HEK293 (cell line): ENCODE data around the gene RUFY1.

Source experiments
- CTCF ChIA-PET: fragments of 350-600 bp; formaldehyde crosslinking; extraction: SDS; loops from one replicate; lab custom pipeline; 2021; ENCODE audit warnings: antibody characterized with exemption; lab: Yijun Ruan, JAX
- POLR2A ChIA-PET: fragments of 300-600 bp; formaldehyde crosslinking; extraction: SDS; loops from one replicate; lab custom pipeline; 2020; ENCODE audit warnings: antibody characterized with exemption, inconsistent platforms; lab: Yijun Ruan, JAX
- H3K27ac ChIP-seq: fragments of 200-500 bp; sonication (Bioruptor generic); 2 replicates; pipeline ENCODE4 v1.5.1; 2014; ENCODE audit warnings: low read depth, low read length, control low read depth, inconsistent platforms; ENCODE audit errors: extremely low read depth
- H3K36me3 ChIP-seq, 2 experiments: fragments of 200-500 bp in 1 of 2; sonication (Bioruptor generic) in 1 of 2; 1 replicate in 1 of 2; 2 replicates in 1 of 2; pipeline ENCODE4 v1.5.1; 2014 to 2017; ENCODE audit warnings: inconsistent platforms in 2 of 2, low read length in 2 of 2; ENCODE audit not compliant: control insufficient read depth in 2 of 2, insufficient read depth in 1 of 2
- H3K4me1 ChIP-seq: fragments of 200-500 bp; sonication (Bioruptor generic); 2 replicates; pipeline ENCODE4 v1.5.1; 2014; ENCODE audit warnings: mild to moderate bottlenecking, low read length, inconsistent platforms; ENCODE audit not compliant: control insufficient read depth, insufficient read depth
- H3K4me3 ChIP-seq: 2 replicates; pipeline ENCODE4 v1.5.1; 2011; ENCODE audit warnings: low read depth, mild to moderate bottlenecking, control low read depth, low read length, moderate library complexity
- H3K9me3 ChIP-seq: fragments of 200-500 bp; sonication (Bioruptor generic); 2 replicates; pipeline ENCODE4 v1.5.1; 2014; ENCODE audit warnings: low read depth, low read length, inconsistent platforms; ENCODE audit not compliant: control insufficient read depth, insufficient read depth
- BCL11B ChIP-seq: fragments of 450-650 bp; formaldehyde crosslinking; IDR thresholded peaks from 2 replicates; pipeline ENCODE4 v1.5.1; 2016; ENCODE audit warnings: low read depth, missing biosample characterization, missing genetic modification characterization
- CTCF ChIP-seq: fragments of 450-650 bp; formaldehyde crosslinking; IDR thresholded peaks from 2 replicates; pipeline ENCODE4 v1.5.1; 2016; ENCODE audit warnings: missing biosample characterization, missing genetic modification characterization
- INSM2 ChIP-seq: fragments of 450-650 bp; formaldehyde crosslinking; IDR thresholded peaks from 2 replicates; pipeline ENCODE4 v1.5.1; 2016; ENCODE audit warnings: missing biosample characterization, missing genetic modification characterization
- MZF1 ChIP-seq: fragments of 450-650 bp; formaldehyde crosslinking; IDR thresholded peaks from 2 replicates; pipeline ENCODE4 v1.5.1; 2017; ENCODE audit warnings: missing biosample characterization, missing genetic modification characterization, borderline replicate concordance
- OVOL3 ChIP-seq: fragments of 450-650 bp; formaldehyde crosslinking; IDR thresholded peaks from 2 replicates; pipeline ENCODE4 v1.5.1; 2016; ENCODE audit warnings: missing biosample characterization, missing genetic modification characterization
- PBX3 ChIP-seq: sonication (generic); formaldehyde crosslinking; IDR thresholded peaks from 2 replicates; pipeline ENCODE4 v1.8.1; 2022; ENCODE audit warnings: mild to moderate bottlenecking, moderate library complexity, missing genetic modification reagents
- SCRT2 ChIP-seq: fragments of 450-650 bp; formaldehyde crosslinking; IDR thresholded peaks from 2 replicates; pipeline ENCODE4 v1.5.1; 2016; ENCODE audit warnings: missing biosample characterization, missing genetic modification characterization
- SP3 ChIP-seq: fragments of 450-650 bp; formaldehyde crosslinking; IDR thresholded peaks from 2 replicates; pipeline ENCODE4 v1.5.1; 2016; ENCODE audit warnings: missing biosample characterization, missing genetic modification characterization
- ZBTB1 ChIP-seq: fragments of 450-650 bp; formaldehyde crosslinking; IDR thresholded peaks from 2 replicates; pipeline ENCODE4 v1.5.1; 2016; ENCODE audit warnings: missing biosample characterization, missing genetic modification characterization
- ZBTB7A ChIP-seq: fragments of 450-650 bp; formaldehyde crosslinking; IDR thresholded peaks from 2 replicates; pipeline ENCODE4 v1.5.1; 2016; ENCODE audit warnings: low read depth, missing biosample characterization, missing genetic modification characterization
- ZNF114 ChIP-seq: fragments of 450-650 bp; formaldehyde crosslinking; IDR thresholded peaks from 2 replicates; pipeline ENCODE4 v1.5.0; 2017; ENCODE audit warnings: missing biosample characterization, missing genetic modification characterization
- ZNF133 ChIP-seq: fragments of 450-650 bp; formaldehyde crosslinking; IDR thresholded peaks from 2 replicates; pipeline ENCODE4 v1.5.1; 2016; ENCODE audit warnings: missing biosample characterization, missing genetic modification characterization
- ZNF140 ChIP-seq: fragments of 450-650 bp; formaldehyde crosslinking; IDR thresholded peaks from 2 replicates; pipeline ENCODE4 v1.5.1; 2016; ENCODE audit warnings: missing biosample characterization, missing genetic modification characterization
- ZNF16 ChIP-seq: fragments of 450-650 bp; formaldehyde crosslinking; IDR thresholded peaks from 2 replicates; pipeline ENCODE4 v1.5.1; 2016; ENCODE audit warnings: low read depth, missing biosample characterization, missing genetic modification characterization
- ZNF19 ChIP-seq: fragments of 450-650 bp; formaldehyde crosslinking; IDR thresholded peaks from 2 replicates; pipeline ENCODE4; 2016; ENCODE audit warnings: missing biosample characterization, missing genetic modification characterization, low read depth
- ZNF211 ChIP-seq: fragments of 450-650 bp; formaldehyde crosslinking; IDR thresholded peaks from 2 replicates; pipeline ENCODE4 v1.5.1; 2016; ENCODE audit warnings: low read depth, missing biosample characterization, missing genetic modification characterization
- ZNF223 ChIP-seq: fragments of 450-650 bp; formaldehyde crosslinking; IDR thresholded peaks from 2 replicates; pipeline ENCODE4 v1.5.1; 2016; ENCODE audit warnings: missing biosample characterization, missing genetic modification characterization
- ZNF23 ChIP-seq: fragments of 450-650 bp; formaldehyde crosslinking; IDR thresholded peaks from 2 replicates; pipeline ENCODE4 v1.5.1; 2016; ENCODE audit warnings: missing biosample characterization, missing genetic modification characterization, borderline replicate concordance
- ZNF248 ChIP-seq: fragments of 450-650 bp; formaldehyde crosslinking; IDR thresholded peaks from 2 replicates; pipeline ENCODE4 v1.5.1; 2017; ENCODE audit warnings: missing biosample characterization, missing genetic modification characterization
- ZNF404 ChIP-seq: fragments of 450-650 bp; formaldehyde crosslinking; IDR thresholded peaks from 2 replicates; pipeline ENCODE4 v1.5.1; 2017; ENCODE audit warnings: missing biosample characterization, missing genetic modification characterization
- ZNF510 ChIP-seq: fragments of 450-650 bp; formaldehyde crosslinking; IDR thresholded peaks from 2 replicates; pipeline ENCODE4 v1.5.1; 2018; ENCODE audit warnings: mild to moderate bottlenecking, missing genetic modification characterization, missing biosample characterization; ENCODE audit not compliant: insufficient replicate concordance
- ZNF561 ChIP-seq: fragments of 450-650 bp; IDR thresholded peaks from 2 replicates; pipeline ENCODE4 v1.5.1; 2018; ENCODE audit warnings: missing biosample characterization, missing genetic modification characterization, borderline replicate concordance
- ZNF596 ChIP-seq: fragments of 450-650 bp; IDR thresholded peaks from 2 replicates; pipeline ENCODE4 v1.5.0; 2018; ENCODE audit warnings: missing biosample characterization, mild to moderate bottlenecking, missing genetic modification characterization, moderate library complexity
- ZNF600 ChIP-seq: fragments of 450-650 bp; formaldehyde crosslinking; IDR thresholded peaks from 2 replicates; pipeline ENCODE4 v1.5.1; 2016; ENCODE audit warnings: missing biosample characterization, missing genetic modification characterization
- ZNF624 ChIP-seq: fragments of 450-650 bp; formaldehyde crosslinking; IDR thresholded peaks from 2 replicates; pipeline ENCODE4 v1.5.1; 2017; ENCODE audit warnings: missing biosample characterization, missing genetic modification characterization
- ZNF692 ChIP-seq: fragments of 450-650 bp; formaldehyde crosslinking; IDR thresholded peaks from 2 replicates; pipeline ENCODE4 v1.5.1; 2016; ENCODE audit warnings: missing biosample characterization, missing genetic modification characterization
- TF ChIP-seq, protein P1 (sequence below): fragments of 450-650 bp; formaldehyde crosslinking; conservative IDR thresholded peaks from 2 replicates; pipeline ENCODE4 v1.5.1; 2016; ENCODE audit warnings: low read depth, missing biosample characterization, missing genetic modification characterization

Gene RUFY1

DNA sequence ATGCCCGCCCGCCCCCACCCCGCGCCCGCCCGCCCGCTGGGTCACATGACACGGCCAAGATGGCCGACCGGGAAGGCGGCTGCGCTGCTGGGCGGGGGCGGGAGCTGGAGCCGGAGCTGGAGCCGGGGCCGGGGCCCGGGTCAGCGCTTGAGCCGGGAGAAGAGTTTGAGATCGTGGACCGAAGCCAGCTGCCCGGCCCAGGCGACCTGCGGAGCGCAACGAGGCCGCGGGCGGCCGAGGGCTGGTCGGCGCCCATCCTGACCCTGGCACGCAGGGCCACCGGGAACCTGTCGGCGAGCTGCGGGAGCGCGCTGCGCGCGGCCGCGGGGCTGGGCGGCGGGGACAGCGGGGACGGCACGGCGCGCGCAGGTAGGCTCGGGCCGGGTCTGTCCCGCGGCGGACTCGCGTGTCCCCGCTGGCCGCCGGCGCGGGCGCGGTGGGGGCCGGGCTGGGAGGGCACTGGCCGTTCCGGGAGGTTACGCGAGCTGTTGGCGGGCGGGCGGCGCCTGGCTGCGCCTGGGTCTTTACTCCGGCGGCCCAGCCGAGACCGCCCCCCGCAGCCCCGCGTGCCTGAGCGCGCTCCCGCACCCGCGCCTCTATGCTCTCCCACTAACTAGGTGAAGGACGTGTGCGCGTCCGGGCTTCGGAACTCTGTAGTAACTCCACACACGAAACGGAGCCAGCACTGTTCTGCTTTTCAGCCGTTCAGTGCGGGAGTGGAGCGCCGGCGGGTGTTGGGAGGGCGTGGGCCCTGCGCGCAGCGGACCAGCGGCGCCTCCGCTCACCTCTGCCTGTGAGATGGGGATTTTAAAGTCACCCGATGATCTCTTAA, at the start of gene RUFY1:
Gene RUFY1, plus strand, starts transcription at position 44 of the 832 bp plus-strand sequence. Its CDS starts 16 bp downstream, at position 60.
- Histone ChIP-seq H3K4me1 (peaks cover 3% of the 10 kb centered on the region; the same call in 1 of the 2 replicates), H3K9me3 (no peaks in the 10 kb centered on the region), H3K36me3 (no peaks in the 10 kb centered on the region; a peak in 1 of 3 replicates), H3K27ac (peak within 1 kb of the TSS; percentile 90), H3K4me3 (peak within 1 kb of the TSS; percentile 82)
- ChIA-PET CTCF (no interaction called here), POLR2A (interaction anchor here (0.6 to 2.7 kb wide), 12 partner anchors 9 to 1346 kb away, joined by 3 to 44 read pairs (median 3); partner anchors contain the start of genes HNRNPAB, HNRNPH1 and ZNF354C)
- no peak for TF ChIP-seq SCRT2
- no peak for TF ChIP-seq ZNF692 (tag by site-specific recombination)
- TF ChIP-seq ZNF19 (tag by site-specific recombination), result no peak
- no peak for TF ChIP-seq ZNF404 (tag by site-specific recombination)
- TF ChIP-seq ZBTB1 (tag by site-specific recombination), result no peak
- TF ChIP-seq ZNF561 (tag by site-specific recombination), result no peak
- TF ChIP-seq OVOL3 (tag by site-specific recombination), result no peak
- TF ChIP-seq CTCF (tag by site-specific recombination), result no peak
- TF ChIP-seq INSM2 (tag by site-specific recombination), result no peak
- TF ChIP-seq ZNF133 (tag by site-specific recombination), result no peak
- no peak for TF ChIP-seq MZF1 (tag by site-specific recombination)
- no peak for TF ChIP-seq ZNF114 (tag by site-specific recombination)
- 0 out of 2 replicates have a peak, but pooled peaks have one; percentile 1 for TF ChIP-seq SP3
- no peak for TF ChIP-seq ZNF16 (tag by site-specific recombination)
- no peak for TF ChIP-seq ZNF140 (tag by site-specific recombination)
- no peak for TF ChIP-seq ZNF596 (tag by site-specific recombination)
- no peak for TF ChIP-seq ZNF23 (tag by site-specific recombination)
- TF ChIP-seq, protein P1, sequence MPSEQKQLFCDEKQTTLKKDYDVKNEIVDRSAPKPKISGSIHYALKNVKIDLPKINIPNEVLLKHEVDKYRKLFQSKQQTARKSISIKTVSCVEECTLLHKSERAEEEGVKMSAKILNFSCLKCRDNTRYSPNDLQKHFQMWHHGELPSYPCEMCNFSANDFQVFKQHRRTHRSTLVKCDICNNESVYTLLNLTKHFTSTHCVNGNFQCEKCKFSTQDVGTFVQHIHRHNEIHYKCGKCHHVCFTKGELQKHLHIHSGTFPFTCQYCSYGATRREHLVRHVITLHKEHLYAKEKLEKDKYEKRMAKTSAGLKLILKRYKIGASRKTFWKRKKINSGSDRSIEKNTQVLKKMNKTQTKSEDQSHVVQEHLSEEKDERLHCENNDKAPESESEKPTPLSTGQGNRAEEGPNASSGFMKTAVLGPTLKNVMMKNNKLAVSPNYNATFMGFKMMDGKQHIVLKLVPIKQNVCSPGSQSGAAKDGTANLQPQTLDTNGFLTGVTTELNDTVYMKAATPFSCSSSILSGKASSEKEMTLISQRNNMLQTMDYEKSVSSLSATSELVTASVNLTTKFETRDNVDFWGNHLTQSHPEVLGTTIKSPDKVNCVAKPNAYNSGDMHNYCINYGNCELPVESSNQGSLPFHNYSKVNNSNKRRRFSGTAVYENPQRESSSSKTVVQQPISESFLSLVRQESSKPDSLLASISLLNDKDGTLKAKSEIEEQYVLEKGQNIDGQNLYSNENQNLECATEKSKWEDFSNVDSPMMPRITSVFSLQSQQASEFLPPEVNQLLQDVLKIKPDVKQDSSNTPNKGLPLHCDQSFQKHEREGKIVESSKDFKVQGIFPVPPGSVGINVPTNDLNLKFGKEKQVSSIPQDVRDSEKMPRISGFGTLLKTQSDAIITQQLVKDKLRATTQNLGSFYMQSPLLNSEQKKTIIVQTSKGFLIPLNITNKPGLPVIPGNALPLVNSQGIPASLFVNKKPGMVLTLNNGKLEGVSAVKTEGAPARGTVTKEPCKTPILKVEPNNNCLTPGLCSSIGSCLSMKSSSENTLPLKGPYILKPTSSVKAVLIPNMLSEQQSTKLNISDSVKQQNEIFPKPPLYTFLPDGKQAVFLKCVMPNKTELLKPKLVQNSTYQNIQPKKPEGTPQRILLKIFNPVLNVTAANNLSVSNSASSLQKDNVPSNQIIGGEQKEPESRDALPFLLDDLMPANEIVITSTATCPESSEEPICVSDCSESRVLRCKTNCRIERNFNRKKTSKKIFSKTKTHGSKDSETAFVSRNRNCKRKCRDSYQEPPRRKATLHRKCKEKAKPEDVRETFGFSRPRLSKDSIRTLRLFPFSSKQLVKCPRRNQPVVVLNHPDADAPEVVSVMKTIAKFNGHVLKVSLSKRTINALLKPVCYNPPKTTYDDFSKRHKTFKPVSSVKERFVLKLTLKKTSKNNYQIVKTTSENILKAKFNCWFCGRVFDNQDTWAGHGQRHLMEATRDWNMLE (tag by site-specific recombination), result no peak
- no peak for TF ChIP-seq ZNF223 (tag by site-specific recombination)
- no peak for TF ChIP-seq ZNF248 (tag by site-specific recombination)
- TF ChIP-seq ZNF624, result no peak
- no peak for TF ChIP-seq PBX3 (CRISPR knock-in tag)
- TF ChIP-seq ZNF211 (tag by site-specific recombination), result no peak
- TF ChIP-seq BCL11B (tag by site-specific recombination), result no peak
- TF ChIP-seq ZBTB7A (tag by site-specific recombination), result no peak
- peak; percentile 81 for TF ChIP-seq ZNF600 (tag by site-specific recombination)
- no peak for TF ChIP-seq ZNF510
